GM19467 (cell line): Measurements from ENCODE around the gene TTYH3.

Experiments
- ATAC-seq: cut with Tn5 transposase; IDR thresholded peaks from one replicate; pipeline ENCODE4 v1.9.1; 2021; ENCODE audit warnings: mild to moderate bottlenecking, moderate library complexity; ENCODE audit not compliant: unreplicated experiment

Gene TTYH3

DNA sequence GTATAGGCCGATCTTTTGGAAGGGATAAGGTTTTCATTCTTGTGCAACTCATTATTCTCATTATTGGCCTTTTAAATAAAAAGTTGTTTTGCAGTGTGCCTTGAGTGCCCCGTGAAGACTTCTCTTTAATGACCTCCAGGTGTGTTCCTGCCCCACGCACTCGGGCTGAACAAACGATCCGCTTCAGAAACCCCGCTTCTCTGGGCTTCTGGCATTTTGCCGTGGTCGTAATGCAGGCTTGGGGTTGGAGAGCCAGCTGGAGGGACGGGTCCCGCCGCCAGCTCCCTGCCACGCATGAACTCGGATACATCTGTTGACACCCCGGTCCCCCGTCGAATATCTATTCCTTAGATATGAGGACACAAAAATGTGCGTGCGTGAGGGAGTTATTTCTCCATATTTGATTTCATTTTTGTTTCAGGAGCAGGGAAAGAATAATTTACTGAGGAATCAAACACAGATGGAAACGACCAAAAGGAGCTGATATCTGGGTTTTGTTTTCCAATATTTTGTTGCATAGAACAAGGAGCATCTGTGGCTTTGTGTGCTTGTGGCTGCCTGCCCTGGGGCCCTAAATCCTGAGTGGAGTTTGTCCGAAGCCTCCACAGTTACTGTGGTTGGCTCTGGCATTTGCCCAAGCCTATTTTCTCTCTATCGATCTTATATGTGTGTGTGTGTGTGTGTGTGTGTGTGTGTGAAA lies 17.0 kb upstream of the TTYH3 start:
- no peak for ATAC-seq

DNA sequence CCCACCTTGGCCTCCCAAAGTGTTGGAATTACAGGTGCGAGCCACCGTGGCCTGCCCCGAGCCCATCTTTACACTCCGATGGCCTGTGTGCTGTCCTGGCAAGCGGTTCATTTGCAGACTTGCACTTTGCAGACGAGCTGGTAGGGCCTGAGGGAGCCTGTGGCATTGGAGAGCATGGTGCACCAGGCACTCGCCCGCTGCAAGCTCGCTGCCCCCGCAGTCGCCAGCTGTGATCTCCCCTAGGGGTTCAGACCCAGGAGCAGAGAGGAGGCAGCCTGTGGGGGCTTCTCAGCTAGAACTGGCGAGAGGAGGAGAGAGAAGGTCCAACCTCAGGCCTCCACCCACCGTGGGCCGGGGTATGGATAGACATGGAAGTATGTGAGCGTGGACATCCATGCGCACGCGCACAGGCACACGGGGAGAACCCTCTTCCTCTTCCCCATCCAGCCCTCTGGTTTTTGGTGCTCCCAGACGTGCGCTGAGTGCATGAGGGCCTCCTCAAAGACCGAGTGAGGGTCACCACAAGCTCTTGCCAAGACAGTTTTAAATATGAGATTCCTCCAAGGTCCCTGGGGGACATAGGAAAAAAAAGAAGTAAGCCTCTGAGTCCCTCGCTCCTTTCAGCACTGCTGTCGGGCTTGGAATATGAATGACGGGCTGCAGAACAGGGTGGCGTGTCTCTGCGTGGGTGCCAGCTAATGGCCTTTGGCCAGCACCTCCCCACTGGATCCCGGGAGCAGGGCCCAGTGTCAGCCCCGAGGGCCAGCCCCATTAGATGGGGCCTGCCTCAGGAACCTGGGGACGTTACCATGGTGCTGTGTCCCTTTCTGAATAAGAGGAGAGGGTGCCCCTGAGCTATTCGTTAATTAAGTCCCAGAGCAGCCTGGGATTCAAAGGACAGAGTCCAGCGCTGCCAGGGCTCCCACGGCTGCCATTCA lies 15.1 kb upstream of the TTYH3 start:
- no peak for ATAC-seq

DNA sequence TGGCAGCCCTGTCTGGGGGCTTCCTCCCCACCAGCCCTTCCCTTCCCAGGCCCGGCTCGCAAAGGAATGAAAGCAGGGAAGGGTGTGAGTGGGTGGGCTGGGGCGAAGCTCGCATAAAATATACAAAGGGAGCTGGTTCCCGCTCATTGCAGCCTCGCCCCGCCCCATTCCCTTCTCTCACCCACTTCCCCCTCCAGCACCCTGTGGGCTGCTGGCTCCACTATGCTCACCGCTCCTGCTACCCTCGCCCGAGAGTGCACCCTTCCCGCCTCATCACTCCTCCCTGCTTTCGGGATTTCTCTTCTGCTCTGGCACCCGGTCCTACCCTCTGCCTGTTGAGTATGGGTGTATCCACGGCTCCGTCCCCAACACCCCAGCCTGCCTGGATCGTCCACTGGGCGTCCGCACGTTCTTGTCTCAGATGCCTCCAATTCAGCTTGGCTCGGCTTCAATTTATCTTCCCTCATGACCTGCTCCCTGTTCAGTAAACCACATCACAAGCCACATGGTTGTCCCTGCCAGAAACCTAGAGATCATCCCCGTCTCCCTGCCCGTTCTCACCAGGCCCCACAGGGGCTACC lies 14.4 kb upstream of the TTYH3 start:
- no peak for ATAC-seq

DNA sequence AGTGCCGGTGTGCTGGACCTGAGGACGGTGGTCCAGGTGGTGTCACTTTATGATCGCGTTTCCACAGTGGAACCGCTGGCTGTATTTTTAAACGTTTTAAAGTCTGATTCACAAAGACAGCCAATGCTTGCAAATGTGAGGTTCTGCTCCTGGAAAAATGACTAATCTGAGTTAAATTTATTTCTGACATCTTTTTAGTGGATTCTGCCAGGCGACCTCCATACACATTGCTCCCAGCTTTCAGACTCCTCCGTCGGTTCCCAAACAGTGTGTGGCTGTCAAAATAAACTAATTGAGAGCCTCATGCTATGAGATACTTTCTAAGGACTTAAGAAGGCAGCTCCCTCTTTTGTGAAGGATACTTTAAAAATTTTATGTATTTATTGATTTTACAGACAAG lies 12.7 kb upstream of the TTYH3 start:
- ATAC-seq: no peak

DNA sequence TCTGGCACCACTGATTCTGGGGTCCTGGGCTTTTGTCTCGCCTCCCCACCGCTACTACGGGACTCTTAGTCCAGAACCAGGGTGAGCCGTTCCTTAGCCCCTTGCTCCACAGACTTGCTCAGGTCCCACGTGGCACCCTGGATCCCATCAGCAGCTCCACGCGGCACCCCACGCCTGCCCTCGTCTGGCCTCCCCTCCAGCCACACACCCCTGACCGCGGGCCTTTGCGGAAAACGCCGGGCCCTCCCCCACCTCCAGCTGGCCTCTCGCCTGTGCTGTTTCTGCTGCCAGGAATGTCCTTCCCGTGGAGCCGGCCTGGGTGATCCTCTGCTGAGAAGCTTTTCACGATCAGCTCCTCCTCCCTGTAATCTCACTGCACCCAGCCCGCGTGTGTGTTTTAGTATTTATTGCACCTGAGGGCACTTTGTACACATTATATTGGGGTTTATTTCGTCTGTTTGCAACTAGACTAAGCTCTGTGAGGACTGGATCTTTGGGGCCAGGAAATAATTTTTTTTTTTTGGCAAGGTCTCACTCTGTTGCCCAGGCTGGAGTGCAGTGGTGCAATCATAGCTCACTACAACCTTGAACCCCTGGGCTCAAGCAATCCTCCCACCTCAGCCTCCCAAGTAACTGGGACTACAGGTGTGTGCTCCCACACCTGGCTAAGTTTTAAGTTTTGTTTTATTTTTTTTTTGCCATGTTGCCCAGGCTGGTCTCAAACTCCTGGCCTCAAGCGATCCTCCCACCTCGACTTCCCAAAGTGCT lies 10.5 kb upstream of the TTYH3 start:
- no peak for ATAC-seq

DNA sequence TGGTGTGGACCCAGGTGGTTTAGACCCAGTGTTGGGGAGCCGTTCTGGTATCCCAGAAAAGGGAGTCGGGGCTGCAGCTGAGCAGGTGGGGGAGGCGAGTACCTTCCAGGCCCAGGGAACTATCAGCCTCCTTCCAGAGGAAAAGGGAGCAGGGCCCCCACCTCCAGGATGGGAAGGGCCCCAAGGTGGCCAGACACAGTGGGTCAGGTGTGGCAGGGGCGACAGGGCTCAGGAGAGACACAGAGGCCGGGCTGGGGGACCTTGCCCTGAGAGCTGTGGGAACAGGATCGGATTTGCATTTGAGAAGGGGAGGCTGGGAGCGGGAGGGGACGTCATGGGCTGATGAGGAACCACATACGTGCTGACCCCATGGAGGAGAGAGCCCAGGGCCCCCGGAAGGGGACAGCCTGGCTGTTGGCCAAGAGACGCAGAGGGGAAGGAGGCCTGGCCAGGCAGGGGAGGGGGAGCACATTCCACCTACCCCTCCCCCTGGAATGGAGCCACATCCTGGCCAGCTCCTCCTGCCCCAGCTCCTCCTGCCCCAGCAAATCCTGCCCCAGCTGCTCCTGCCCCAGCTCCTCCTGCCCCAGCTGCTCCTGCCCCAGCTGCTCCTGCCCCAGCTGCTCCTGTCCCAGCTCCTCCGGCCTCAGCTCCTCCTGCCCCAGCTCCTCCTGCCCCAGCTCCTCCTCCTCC lies 9.7 kb upstream of the TTYH3 start:
- ATAC-seq: no peak

DNA sequence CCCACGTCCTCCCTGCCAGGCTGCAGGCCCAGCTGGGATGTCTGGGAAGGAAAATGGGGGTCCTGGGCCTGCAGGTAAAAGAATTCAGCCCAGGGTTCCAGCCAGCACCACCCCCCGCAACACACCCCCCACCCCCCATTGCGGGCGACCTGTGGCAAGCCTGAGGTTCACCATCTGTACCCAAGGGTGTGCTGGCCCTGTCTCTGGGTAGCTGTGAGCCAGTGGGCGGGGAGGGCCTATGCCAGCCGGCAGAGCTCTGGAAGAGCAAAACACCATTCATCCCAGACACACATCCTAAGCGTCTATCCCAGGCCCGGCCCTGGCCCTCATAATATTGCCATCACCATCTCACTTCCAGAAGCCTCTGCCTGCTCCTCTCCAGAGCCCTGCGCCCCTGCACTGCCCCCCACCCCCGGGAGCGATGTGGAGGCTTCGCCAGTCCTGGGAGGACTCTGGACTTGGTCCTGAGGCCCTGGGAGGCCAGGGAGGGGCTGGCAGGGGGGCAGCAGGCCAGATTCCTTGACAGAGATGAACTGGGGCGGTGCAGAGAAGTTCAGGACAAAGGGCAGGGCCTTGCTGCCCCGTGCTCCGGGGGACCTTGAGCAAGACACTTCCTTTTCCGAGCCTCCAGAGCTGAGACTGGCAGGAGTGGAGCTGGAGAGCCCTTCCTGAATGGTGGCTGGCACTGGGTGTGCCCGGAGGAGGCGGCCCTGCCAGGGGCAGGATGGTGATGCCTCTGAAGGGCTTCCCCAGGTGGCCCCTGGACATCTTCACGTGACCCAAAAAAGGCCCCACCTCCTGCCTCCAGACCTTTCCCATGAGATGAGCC lies 8.7 kb upstream of the TTYH3 start:
- no peak for ATAC-seq

DNA sequence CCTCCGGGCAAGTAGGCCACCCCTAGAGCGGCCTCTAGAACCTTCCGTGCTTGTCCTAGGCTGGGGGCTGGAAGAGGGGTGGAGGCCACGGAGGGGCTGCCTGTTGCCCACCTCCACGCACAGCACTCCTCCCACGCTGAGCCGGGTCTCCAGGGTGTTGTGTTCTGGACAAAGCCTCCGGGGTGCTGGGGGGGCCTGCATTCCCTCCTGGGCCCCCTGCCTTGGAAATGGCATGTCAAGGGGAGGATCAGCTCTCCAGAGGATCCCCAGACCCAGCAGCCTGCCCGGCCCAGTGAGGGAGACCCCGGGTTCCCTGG lies 8.1 kb upstream of the TTYH3 start:
- ATAC-seq: no peak

DNA sequence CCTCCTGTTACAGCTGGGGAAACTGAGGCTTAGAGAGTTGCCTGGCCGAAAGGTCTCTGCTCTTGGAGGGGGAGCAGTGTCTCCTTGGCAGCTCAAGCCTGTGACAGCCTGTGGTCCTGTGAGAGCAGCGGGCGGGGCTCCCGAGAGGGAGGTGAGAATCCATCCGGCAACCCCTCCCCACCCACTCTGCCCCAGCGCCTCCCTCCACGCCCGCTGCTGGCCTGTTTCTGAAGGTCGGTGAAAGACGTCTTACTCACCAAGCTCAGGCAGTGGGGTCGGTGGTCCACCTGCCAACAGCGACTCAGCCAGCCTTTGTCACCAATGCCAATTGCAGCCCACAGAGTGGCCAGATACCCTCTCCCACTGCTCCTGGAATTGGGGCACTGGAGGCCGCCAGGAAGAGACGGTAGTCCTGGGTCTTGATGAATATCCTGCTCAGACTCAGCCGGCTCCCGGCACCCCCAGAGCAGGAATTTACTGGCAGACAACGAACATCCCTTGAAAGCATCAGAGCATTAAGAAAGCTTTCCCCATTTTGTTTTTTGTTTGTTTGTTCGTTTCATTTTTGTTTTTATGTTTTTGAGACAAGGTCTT lies 7.4 kb upstream of the TTYH3 start:
- no peak for ATAC-seq

DNA sequence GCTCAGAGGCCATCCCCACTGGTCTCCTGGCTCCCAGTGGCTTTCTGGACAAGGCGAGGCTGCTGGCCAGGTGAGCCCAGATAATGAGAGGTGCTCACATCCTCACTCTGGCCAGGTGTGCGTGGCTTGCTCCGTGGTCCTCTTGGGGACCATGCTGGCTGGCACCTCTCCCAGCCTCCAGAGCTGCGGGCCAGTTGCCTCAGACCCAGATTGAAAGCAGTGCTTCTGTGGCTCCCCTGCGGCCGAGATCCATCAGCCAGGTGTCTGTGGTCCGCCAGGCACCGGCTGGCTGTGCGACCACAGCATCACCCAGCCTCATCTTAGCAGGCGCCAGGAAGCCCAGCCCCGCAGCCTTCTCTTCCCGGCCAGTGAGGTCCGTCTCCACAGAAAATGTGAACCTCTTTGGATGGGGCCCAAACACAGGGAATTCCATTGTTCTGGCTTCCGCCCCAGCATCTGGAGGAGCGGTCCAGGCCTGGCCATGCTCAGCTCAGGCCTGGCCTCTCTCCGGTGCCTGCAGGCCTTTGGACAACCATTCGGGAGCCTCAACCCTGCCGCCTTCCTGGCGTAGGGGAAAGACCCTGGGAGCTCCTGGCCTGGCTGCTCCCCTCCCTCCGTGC lies 5.2 kb upstream of the TTYH3 start:
- no peak for ATAC-seq

DNA sequence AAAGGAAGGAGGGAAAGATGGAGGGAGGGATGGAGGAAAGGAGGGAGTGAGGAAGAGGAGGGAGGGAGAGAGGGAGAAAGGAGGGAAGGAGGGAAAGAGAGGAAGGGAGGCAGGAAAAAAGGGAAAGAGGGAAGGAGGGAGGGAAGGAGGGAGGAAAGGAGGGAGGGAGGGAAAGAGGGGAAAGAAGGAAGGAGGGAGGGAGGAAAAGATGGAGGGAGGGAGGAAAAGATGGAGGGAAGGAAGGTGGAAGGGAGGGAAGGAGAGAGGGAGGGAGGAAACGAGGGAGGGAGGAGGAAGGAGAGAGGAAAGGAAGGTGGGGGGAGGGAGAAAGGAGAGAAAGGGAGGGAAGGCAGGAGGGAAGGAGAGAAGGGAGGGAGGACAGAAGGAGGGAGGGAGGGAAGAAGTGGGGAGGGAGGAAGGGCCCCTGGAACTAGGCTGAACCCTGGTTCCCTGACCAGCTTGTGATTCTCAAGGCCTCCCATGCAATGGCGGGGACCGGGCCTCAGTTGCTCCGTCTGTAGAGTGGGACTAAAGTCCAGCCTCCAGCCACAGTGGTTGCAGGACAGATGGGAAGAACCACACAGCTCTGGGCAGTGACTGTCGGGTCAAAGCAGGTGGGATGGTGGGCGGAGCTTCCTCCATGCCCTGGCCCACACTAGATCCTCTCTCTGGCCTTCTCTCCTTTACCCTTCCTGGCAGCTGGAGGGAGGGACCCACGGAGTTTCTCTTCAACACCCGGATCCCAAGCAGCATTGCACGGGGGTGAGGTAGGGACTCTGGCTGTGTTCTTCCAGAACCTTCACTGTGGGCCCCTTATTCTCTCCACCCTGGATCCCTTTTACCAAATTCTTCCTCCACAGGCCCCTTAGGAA lies 4.3 kb upstream of the TTYH3 start:
- no peak for ATAC-seq

DNA sequence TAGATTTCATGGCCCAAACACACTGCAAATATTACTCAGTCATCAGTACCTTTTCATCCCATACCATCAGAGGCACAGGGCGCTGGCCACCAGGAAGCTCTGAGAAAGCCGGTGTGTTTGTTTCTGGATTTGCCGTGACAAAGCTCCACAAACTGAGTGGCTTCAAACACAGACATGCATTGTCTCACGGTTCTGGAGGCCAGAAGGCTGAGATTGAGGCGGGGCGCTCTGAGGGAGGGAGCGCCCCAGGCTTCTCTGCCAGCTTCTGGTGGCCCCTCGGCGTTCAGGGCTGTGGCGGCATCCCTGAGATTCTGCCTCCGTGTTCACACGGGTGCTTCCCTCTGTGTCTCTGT lies 3.7 kb upstream of the TTYH3 start:
- no peak for ATAC-seq

DNA sequence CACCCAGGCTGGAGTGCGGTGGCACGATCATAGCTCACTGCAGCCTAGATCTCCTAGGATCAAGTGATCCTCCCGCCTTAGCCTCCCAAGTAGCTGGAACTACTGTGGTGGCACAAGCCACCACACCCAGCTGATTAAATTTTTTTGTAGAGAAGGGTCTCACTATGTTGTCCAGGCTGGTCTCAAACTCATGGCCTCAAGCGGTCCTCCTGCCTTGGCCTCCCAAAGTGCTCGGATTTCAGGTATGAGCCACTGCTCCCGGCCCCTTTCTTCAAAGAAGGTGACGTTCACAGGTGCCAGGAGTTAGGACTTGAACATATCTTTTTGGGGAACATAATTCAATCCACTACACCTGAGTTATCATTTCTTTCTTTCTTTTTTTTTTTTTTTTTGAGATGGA lies 2.9 kb upstream of the TTYH3 start:
- no peak for ATAC-seq

DNA sequence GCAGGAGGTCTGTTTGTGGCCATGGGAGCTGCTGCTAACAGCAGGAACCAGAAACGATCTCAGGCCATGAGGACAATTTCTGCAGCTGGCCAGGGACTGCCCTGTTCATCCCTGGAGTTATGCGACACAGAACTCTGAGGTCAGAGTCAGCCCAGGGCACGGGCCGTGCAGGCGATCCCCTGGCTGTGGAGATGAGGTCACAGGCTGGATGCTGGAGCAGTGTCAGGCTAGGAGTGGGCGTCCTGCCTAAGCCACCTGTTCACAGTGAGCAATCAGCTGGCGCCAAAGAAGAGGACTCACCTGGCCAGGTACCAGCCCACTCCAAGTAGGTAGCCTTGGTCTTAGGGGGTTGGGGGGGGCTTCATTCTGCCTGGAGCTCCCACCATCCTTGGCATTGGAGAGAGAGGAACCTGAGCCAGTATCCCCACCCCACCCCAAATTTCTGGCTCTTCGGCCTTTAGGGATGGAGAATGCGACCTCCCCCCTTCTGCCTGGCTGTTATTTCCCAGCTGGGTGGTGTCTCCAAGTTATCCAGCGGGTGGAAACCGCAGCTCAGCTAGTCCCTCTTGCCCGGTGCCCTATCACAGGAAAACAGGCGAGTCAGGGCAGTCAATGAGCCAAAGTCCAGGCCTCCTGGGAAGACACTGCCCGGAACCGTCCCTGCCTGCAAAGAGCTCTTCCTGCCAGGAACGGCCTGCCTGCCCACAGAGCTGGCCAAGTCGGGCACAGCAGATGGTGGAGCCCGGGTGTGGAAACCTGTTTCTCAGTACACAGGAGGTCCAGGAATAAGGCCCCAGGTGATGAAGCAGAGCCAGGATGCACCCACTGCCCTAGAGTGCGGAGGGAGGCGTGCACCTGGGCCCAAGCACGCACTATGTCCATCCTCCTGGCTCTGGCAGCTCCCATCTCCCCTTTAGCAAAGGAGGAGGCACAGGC lies 1.8 kb upstream of the TTYH3 start:
- ATAC-seq: no peak

DNA sequence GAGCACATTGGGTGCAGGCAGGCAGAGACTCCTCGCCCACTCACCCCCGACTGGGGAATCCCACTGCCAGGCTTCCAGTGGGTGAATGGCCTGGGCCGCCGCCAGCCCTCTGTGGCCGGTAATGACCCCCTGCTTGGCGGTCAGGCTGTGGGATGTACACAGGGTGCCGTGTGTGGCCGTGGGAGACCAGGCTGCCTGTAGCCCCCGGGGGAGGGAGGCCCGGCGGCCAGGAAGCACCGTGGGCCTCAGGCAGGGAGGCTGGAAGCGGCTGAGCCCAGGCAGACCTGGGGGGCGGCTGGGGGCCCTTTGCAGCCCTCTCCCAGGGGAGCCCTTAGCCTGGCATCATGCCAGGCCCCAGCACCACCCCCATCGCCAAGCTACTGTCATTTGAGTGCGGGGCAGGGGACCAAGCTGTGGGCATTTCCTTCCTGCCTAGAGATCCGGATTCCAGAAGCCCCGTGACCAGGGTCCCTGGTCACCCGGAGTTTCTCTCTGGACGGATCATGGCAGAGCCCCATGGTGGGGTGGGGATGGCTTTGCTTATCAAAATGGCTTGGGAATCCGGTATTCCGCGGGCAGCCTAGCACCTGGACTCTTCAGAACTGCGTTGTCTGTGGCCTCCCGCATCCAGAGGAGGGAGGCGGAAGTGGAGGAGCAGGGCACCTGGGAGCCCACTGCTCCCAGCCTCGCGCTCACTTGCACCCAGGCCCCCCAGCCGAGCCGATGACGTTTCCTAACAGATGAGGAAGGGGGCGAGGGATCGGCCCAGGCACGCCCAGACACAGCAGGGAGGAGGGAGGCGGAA lies 1.1 kb downstream of the TTYH3 start:
- no peak for ATAC-seq

DNA sequence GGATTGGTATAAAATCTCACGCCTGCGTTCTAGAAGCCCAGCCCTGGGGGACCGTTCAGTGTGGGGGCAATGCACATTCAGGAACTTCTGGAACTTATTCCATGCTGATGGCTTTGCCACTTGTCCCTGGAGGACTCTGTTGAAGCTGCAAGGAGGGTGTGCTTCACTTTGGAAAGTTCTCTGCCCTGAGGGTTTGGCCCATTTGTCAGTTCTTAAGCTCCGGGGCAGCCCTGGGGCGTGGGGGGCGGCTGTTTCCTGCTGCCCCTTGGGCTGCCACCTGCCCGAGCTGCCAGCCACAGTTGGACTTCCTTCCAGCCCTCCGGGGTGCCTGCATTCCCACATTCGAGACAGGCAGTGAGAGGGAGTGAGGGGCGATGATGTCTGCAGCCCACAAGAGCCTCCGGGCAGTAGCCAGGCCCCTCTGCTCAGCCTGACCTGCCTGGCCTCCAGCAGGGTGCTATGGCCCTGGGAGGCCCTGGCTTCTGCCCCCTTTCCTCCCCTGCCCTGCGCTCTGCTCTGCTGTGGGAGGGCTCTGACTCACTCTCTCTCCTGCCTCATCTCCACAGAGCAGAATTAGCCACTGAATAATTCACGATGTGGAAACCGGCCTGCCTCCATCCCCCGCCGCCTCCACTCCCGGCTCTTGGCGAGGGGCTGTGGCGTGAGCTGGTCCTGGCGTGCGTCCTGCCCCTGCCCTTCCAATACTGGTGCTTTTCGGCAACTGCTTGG lies 1.9 kb downstream of the TTYH3 start:
- no peak for ATAC-seq
